Activated CD4-positive, alpha-beta T cell treated with anti-CD3 and anti-CD28 coated beads, Interleukin-2, amount 50 U/mL, for 48 hours (primary cell): ENCODE results near the gene CNGA3.
"Not testable (repeated sequence)": the region's sequence is repeated elsewhere in the genome, so short reads cannot be mapped to it uniquely, and the experiment has no call there.

ENCODE experiments used
- DNase-seq, 2 experiments: peaks; one replicate each; pipeline ENCODE4 v3.0.0-alpha.2; 2020

The CNGA3 gene

DNA sequence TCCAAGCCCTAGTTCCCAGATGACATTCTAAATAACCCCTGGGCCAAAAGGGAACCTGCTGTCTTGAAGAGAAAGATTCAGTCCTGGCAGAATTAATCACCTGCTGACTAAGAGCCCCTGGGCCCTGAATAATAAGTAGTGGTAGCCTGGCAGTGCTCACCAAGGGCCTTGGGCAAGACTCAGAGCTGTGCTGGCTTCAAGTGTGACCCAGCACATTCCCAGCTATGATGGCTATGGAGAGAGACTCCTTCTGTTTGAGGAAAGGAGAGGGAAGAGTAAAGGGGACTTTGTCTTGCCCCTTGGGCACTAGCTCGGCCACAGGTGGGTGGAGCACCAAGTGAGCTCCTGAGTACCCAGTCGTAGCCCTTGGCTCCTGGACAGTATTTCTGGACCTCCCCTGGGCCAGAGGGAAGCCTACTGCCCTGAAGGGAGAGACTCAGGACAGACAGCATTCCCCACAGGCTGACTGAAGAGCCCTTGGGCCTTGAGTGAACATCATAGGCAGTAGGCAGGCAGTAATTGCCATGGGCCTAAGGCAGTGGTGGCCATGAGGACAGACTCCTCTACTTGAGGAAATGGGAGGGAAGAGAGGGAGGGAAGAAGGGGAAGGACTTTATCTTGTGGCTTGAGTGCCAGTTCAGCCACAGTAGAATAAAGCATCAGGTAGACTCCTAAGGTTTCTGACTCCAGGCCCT is 58.4 kb downstream of the CNGA3 start:
- no peak for DNase-seq

- DNase-seq = no peak
Measured at GRCh38 chr2:98405301-98405700, 59.0 kb downstream of the CNGA3 start.

- DNase-seq = no peak
Measured at GRCh38 chr2:98408155-98408554, 61.9 kb downstream of the CNGA3 start.

DNA sequence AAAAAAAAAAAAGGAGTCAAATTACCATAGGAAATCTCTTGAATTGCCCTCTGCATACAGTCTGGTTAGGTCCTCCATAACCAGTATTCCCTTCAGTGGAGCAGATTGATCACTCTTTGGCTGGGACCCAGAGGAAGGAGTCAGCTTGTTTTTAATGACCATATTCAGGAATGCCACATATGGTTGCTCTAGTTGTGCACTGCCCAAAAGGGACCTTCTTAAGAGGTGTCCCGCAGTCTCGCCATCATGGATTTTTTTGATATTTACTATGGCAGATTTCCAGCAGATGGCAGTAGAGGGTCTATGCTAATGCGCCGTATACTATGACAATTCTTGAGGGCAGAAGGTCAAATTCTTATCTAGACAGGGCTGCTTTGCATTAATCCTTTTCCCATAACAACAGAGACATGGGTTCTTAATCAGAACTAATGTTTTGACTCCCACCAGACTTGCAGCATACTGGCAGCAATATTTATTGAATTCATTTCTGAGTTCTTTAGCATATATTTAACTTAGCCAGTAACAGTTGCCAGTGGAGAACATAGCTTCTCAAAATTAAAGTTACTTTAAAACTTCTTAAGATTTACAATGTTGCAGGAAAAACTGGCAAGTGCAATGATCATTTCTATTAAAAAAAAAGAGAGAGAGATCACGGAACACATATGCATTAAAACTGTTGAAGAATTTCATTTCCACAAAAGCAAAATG is 66.6 kb downstream of the CNGA3 start:
- peak; percentile 27 to 51 for DNase-seq

- DNase-seq = not testable (repeated sequence)
Measured at GRCh38 chr2:98414246-98414645, 68.0 kb downstream of the CNGA3 start.

- DNase-seq = not testable (repeated sequence)
Measured at GRCh38 chr2:98415719-98416248, 69.5 kb downstream of the CNGA3 start.

DNA sequence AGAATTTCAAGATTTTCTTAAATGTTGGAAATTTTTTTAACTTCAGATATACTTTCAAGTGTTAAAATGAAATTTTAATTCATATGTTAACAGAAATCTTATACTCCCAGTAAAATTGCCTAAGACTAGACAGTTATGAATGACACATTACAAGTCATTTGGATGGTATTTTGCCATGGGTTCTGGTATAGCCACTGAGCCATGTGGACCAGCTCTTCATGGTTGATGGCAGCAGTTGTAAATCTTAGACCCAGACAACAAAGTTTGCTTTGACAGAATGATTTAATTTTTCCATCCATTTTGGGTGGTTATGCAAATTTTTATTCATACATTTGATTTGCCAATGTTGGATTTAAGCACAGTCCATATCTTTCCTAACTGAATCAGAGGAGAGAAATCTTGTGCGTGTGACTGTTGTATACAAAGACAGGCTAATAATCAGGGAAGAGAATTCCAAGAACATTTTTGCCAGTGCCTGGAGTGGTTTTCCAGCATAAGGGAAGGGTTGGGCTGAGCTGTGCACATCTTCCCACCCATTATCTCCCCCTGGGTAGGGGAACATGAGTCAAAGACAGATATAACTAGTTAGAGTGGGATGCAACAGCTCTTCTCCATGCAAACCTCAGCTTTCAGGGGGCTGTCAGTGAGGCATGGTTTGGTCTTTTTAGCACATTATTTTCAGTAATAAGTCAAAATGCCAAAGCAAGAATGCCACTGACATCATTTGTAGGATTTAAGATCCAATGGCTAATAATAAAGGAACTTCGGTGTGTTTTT is 70.3 kb downstream of the CNGA3 start:
- no peak for DNase-seq

- DNase-seq = no peak
Measured at GRCh38 chr2:98419544-98419943, 73.3 kb downstream of the CNGA3 start.

DNA sequence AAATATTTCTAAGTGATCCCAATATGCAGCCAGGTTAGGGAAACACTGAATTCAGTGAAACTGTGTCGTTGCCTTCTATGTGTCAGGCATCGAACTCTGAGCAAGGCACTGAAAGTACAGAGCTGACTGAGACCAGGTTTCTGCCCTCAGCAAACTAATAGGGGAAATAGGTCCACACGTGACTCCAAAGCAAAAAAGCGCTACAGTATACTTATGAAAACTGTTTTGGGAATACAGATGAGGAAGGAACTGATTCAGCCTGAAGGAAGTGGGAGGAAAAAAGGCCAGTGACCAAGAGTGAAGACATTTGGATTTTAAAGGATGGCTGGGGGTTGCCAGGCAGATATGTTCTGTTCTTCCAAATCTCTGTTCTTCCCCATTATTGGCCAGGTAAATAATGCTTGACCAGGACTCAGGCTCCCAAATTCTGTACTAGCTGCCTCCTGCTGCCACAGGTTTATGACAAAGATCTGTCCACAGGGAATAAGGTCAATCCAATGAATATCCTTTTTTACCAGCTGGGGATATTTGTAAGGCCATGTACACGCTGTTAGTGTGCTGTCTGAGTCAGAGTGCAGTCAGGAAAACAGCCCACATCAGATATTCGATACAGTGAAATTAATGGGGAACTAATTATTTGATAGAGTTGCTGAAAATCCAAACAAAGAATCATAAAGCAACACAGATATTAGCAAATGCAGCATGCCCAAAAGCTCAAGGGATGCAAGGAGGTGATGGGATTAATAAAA is 73.9 kb downstream of the CNGA3 start:
- DNase-seq = no peak

GRCh38 chr2:98422449-98422848 is 76.2 kb downstream of the CNGA3 start:
- DNase-seq = no peak

DNA sequence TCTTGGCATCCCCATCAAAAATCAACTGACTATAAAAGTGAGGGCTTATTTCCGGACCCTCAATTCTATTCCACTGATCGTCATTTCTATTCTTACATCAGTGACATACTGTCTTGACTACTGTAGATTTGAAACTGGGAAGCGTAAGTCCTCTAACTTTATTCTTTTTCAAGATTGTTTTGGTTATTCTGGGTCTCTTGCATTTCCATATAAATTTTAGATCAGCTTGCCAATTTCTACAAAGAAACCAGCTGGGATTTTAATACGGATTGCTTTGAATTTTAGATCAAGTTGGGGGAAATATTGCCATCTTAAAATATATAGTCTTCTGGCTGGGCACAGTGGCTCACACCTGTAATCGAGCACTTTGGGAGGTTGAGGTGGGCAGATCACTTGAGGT is 80.5 kb downstream of the CNGA3 start:
- DNase-seq = no peak

- DNase-seq = no peak
Measured at GRCh38 chr2:98432145-98432544, 85.9 kb downstream of the CNGA3 start.

DNA sequence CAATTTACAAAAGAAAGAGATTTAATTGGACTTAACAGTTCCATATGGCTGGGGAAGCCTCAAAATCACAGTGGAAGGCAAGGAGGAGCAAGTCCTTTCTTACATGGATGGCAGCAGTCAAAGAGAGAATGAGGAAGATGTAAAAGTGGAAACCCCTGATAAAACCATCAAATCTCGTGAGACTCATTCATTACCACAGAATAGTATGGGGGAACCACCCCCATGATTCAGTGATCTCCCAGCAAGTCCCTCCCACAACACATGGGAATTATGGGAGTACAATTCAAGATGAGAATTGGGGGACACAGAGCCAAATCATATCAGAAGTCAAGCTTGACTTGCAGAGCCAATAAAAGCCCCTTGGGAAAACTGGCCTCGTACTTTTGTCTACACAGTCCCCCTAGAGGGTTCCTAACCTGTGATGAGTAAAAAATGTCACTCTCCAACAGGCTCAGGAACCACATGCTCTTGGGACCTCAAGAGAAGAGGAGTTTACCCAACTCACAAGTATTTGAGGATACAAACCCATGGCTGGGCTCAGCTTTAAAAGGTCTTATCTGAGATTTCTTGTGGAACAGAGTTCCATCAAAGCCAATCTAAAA is 87.2 kb downstream of the CNGA3 start:
- DNase-seq = no peak

DNA sequence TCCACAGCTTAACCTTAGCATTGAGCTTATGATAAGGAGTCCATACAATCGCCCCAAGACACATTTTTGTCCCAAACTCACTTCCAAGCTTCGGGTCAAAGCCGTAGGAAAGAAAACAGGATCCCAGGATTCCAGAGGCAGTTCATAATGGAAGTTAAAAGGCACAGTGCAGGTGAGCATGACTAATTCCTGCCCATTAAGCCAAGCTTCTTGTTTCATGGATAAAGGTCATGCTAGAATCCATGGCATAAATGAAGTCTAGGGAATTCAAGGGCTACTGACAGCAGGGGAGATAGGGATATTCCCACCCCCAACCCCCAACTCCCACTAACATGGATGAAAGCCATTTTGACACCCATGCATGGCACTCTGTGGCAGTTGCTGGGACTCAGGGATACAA is 88.2 kb downstream of the CNGA3 start:
- no peak for DNase-seq

DNA sequence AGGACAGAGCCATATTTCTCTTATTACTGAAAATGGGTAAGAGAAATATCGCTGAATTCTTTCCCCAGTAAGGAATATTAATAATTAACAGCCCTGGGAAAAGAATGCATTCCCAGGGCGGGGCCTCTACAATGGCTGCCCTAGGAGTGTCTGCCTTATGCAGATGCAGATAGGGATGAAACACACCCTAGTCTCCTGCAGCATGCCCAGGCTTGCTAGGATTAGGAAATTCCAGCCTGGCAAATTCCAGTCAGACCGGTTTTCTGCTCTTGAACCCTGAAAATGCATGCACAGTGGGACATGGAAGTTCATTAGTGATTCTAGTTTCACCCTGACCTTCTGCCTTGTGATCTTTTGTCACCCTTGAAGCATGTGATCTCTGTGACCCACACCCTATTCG is 89.4 kb downstream of the CNGA3 start:
- DNase-seq = not testable (repeated sequence)

- DNase-seq = no peak
Measured at GRCh38 chr2:98436734-98437133, 90.5 kb downstream of the CNGA3 start.

DNA sequence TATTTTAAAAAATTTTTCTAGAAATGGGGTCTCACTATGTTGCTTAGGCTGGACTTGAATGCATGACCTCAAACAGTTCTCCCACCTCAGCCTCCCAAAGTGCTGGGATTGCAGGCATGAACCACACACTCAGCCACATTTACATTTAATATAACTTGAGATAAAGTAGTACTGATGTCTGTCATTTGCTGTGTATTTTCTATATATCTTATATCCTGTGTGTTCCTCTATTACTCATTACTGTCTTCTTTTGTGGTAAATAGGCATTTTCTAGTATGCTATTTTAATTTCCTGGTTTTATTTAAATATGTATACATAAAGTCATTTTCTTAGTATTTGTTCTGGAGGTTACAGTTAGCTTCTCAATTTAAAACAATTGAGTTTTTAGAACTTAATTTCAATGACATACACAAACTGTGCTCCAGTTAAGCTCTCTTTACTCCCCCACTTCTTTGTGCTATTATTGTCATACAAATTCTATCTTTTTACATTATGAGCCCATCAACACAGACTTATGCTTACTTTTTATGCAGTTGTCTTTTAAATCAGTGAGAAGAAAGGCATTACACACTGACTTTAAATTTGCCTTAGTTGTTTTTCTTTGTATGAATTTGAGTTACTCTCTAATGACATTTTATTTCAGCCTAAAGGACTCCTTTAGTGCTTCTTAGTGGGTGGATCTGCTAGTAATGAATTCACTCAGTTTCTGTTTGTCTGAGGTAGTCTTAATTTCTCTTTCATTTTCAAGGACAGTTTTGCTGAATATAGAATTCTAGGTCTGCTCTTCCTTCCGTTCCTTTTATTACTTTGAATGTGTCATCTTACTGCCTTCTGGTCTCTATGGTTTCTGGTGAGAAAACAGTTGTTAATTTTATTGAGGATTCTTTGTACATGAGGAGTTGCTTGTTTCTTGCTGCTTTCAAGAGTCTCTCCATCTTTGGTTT is 92.2 kb downstream of the CNGA3 start:
- DNase-seq = no peak

- no peak for DNase-seq
Measured at GRCh38 chr2:98441706-98442450, 95.6 kb downstream of the CNGA3 start.

- DNase-seq = no peak
Measured at GRCh38 chr2:98442488-98442887, 96.2 kb downstream of the CNGA3 start.

GRCh38 chr2:98444436-98445176 is 98.3 kb downstream of the CNGA3 start, which contains the start of gene INPP4A:
Gene INPP4A (plus strand): TSS chr2:98444858. CDS start chr2:98520049, 75,191 bp downstream.
- peak; percentile 78 to 79 for DNase-seq
